GM23338 (cell line): ENCODE data around the gene ABI3. TPM values are rescaled to one million over a fixed set of nuclear protein-coding genes. Genes with fewer than 3 reads are reported as not detected.
A peak's percentile ranks its signal among the peaks of the same experiment; 100 is the strongest.

ENCODE experiments used
- ATAC-seq: fragments of 200-7000 bp; cut with Tn5 transposase; 3 replicates; pipeline ENCODE4 v1.9.1; 2020
- DNase-seq: peaks from one replicate; pipeline ENCODE4 v3.0.0-alpha.2; 2015; ENCODE audit warnings: low spot score
- H2AFZ ChIP-seq: fragments of 200-600 bp; sonication (generic); 2 replicates; pipeline ENCODE4 v1.8.0; 2016; ENCODE audit warnings: antibody characterized with exemption, mild to moderate bottlenecking, moderate library complexity
- H3F3A ChIP-seq: fragments of 200-600 bp; sonication (generic); replicated peaks from 2 replicates; pipeline ENCODE4 v1.8.0; 2017; ENCODE audit warnings: antibody characterized with exemption, mixed run types, low read depth
- H3K27ac ChIP-seq: fragments of 200-600 bp; sonication (generic); 2 replicates; pipeline ENCODE4 v1.6.1; 2016; ENCODE audit warnings: low read depth
- H3K27me3 ChIP-seq: fragments of 200-600 bp; sonication (generic); 2 replicates; pipeline ENCODE4 v1.8.0; 2016; ENCODE audit warnings: mild to moderate bottlenecking, mixed run types, moderate library complexity; ENCODE audit not compliant: insufficient read depth
- H3K36me3 ChIP-seq: fragments of 200-600 bp; sonication (generic); 2 replicates; pipeline ENCODE4 v1.8.0; 2016; ENCODE audit warnings: mild to moderate bottlenecking; ENCODE audit not compliant: insufficient read depth
- H3K4me1 ChIP-seq: fragments of 200-600 bp; sonication (generic); 2 replicates; pipeline ENCODE4 v1.8.0; 2016; ENCODE audit warnings: mild to moderate bottlenecking, moderate library complexity; ENCODE audit not compliant: insufficient read depth
- H3K4me2 ChIP-seq: fragments of 200-600 bp; sonication (generic); 2 replicates; pipeline ENCODE4 v1.7.1; 2017; ENCODE audit warnings: mixed run types
- H3K4me3 ChIP-seq: fragments of 200-600 bp; sonication (generic); 2 replicates; pipeline ENCODE4 v1.6.1; 2016; ENCODE audit warnings: mixed run types
- H3K79me2 ChIP-seq: fragments of 200-600 bp; sonication (generic); replicated peaks from 2 replicates; pipeline ENCODE4 v1.8.0; 2017; ENCODE audit warnings: mild to moderate bottlenecking; ENCODE audit not compliant: insufficient read depth
- H3K9me2 ChIP-seq: fragments of 200-600 bp; sonication (generic); 2 replicates; pipeline ENCODE4 v1.8.0; 2017; ENCODE audit not compliant: insufficient read depth
- H4K20me1 ChIP-seq: fragments of 200-600 bp; sonication (generic); replicated peaks from 2 replicates; pipeline ENCODE4 v1.8.0; 2017; ENCODE audit warnings: mild to moderate bottlenecking; ENCODE audit not compliant: insufficient read depth
- H3K27ac Mint-ChIP-seq: 2 replicates; pipeline ENCODE4 v1.8.0; 2020; ENCODE audit warnings: inconsistent platforms, mild to moderate bottlenecking, moderate library complexity, mixed read lengths
- H3K27me3 Mint-ChIP-seq: 3 replicates; pipeline ENCODE4 v1.8.0; 2022; ENCODE audit warnings: low read depth, mild to moderate bottlenecking, moderate library complexity, mixed read lengths, inconsistent platforms; ENCODE audit not compliant: insufficient read depth, poor library complexity
- H3K36me3 Mint-ChIP-seq: 3 replicates; pipeline ENCODE4 v1.8.0; 2021; ENCODE audit warnings: low read depth, mild to moderate bottlenecking, inconsistent platforms, moderate library complexity, mixed read lengths
- H3K4me1 Mint-ChIP-seq: 3 replicates; pipeline ENCODE4 v1.8.0; 2020; ENCODE audit warnings: mild to moderate bottlenecking, inconsistent platforms, mixed read lengths
- H3K4me3 Mint-ChIP-seq: 3 replicates; pipeline ENCODE4 v1.8.0; 2021; ENCODE audit warnings: moderate library complexity, mild to moderate bottlenecking, inconsistent platforms, mixed read lengths
- H3K9me3 Mint-ChIP-seq: 3 replicates; pipeline ENCODE4 v1.8.0; 2020; ENCODE audit warnings: moderate library complexity, mild to moderate bottlenecking, inconsistent platforms, mixed read lengths
- CTCF ChIP-seq, 2 experiments: fragments of 200-600 bp in 1 of 2; sonication (generic) in 1 of 2; conservative IDR thresholded peaks; 2 replicates each; pipeline versions ENCODE4 v1.5.1 to v1.6.1; 2016 to 2017; ENCODE audit warnings: antibody characterized with exemption in 2 of 2, low read depth in 2 of 2, mild to moderate bottlenecking in 2 of 2, moderate library complexity in 1 of 2
- ETS1 ChIP-seq: IDR thresholded peaks from 2 replicates; pipeline ENCODE4 v1.6.1; 2016; ENCODE audit warnings: antibody characterized with exemption
- EZH2 ChIP-seq: fragments of 200-600 bp; sonication (generic); IDR thresholded peaks from one replicate; pipeline ENCODE4 v1.8.0; 2017; ENCODE audit warnings: antibody characterized with exemption, mild to moderate bottlenecking, low read depth; ENCODE audit not compliant: unreplicated experiment
- REST ChIP-seq: IDR thresholded peaks from one replicate; pipeline ENCODE4 v1.6.1; 2018; ENCODE audit warnings: antibody characterized with exemption; ENCODE audit not compliant: unreplicated experiment
- ZNF462 ChIP-seq: fragments of 250-450 bp; sonication (Bioruptor Pico); IDR thresholded peaks from 2 replicates; pipeline ENCODE4 v1.5.0; 2020; ENCODE audit warnings: mild to moderate bottlenecking, moderate library complexity
- polyA plus RNA-seq: library from polyadenylated mRNA; unstranded; fragments of >200 nt; fragmentation: Nextera tagmentation; extraction: Ambion mirVana; gene quantifications from 2 replicates; pipeline ENCODE4 v1.2.1, GENCODE V29; 2016
- total RNA-seq: library from RNA; depleted of rRNA; stranded (reverse); fragments of >200 nt; shearing (Covaris generic); gene quantifications from 2 replicates; pipeline ENCODE4 v1.2.3, GENCODE V29; 2014

Gene ABI3
- total and polyA plus RNA-seq, 2 experiments from 2014 or later, result 1.8 to 3.0 TPM

GRCh38 chr17:49223168-49223516, 12.6 kb downstream of the ABI3 start (continued):
- TF ChIP-seq ZNF462 (CRISPR knock-in tag) (no peak), REST (no peak)

GRCh38 chr17:49223517-49224197, 13.2 kb downstream of the ABI3 start:
- Histone ChIP-seq H3K27me3 (peaks cover 64% of the 10 kb centered on the region), H4K20me1 (no peaks in the 10 kb centered on the region), H3F3A (0 out of 2 replicates have a peak, but pooled peaks cover 6% of the 10 kb centered on the region), H3K79me2 (no peaks in the 10 kb centered on the region), H3K4me2 (peak overlapping the region; percentile 92), H3K27ac (no peak overlapping the region), H3K36me3 (no peaks in the 10 kb centered on the region; the same call in 1 of the 2 replicates), H2AFZ (peak overlapping the region; percentile 91), H3K9me2 (no peaks in the 10 kb centered on the region), H3K4me3 (peak overlapping the region; percentile 70), H3K4me1 (peaks cover 14% of the 10 kb centered on the region)
- H3K4me3 Mint-ChIP-seq, result peak overlapping the region; percentile 73
- peak; percentile 24 for TF ChIP-seq EZH2
- TF ChIP-seq CTCF (conservative IDR thresholded peaks at IDR 0.05; ENCODE audit: low read depth in 2 of 2), result peak; percentile 85 to 93
- no peak for TF ChIP-seq ETS1
- H3K27ac Mint-ChIP-seq, result no peak overlapping the region
- peaks cover 58% of the 10 kb centered on the region for H3K27me3 Mint-ChIP-seq
- H3K4me1 Mint-ChIP-seq, result peaks cover 19% of the 10 kb centered on the region
- H3K9me3 Mint-ChIP-seq, result no peaks in the 10 kb centered on the region
- ATAC-seq (peak; percentile 59), DNase-seq (peak; percentile 84)
- no peaks in the 10 kb centered on the region for H3K36me3 Mint-ChIP-seq
